ENCODE data around the gene ABHD14A.

ABHD14A gene

GRCh38 chr3:51958603-51959521 is 16.0 kb upstream of the ABHD14A start:
- no peak for DNase-seq

- DNase-seq: no peak
Measured at GRCh38 chr3:51959651-51960050, 15.2 kb upstream of the ABHD14A start.

GRCh38 chr3:51960386-51960785 is 14.5 kb upstream of the ABHD14A start:
- DNase-seq: no peak

- DNase-seq: no peak
Measured at GRCh38 chr3:51961011-51961410, 13.9 kb upstream of the ABHD14A start.

- no peak for DNase-seq
Measured at GRCh38 chr3:51961602-51962569, 13.0 kb upstream of the ABHD14A start.

GRCh38 chr3:51962854-51963530 is 11.9 kb upstream of the ABHD14A start:
- no peak for DNase-seq

GRCh38 chr3:51963951-51964451 is 10.9 kb upstream of the ABHD14A start:
- DNase-seq: peak; percentile 6

- no peak for DNase-seq
Measured at GRCh38 chr3:51964521-51964920, 10.3 kb upstream of the ABHD14A start.

- DNase-seq: no peak
Measured at GRCh38 chr3:51966016-51966415, 8.8 kb upstream of the ABHD14A start.

- DNase-seq: no peak
Measured at GRCh38 chr3:51966486-51966885, 8.4 kb upstream of the ABHD14A start.

GRCh38 chr3:51966922-51967383 is 7.9 kb upstream of the ABHD14A start:
- no peak for DNase-seq

GRCh38 chr3:51967384-51968169 is 7.3 kb upstream of the ABHD14A start, which contains the start of gene PCBP4:
Gene PCBP4 (minus strand): TSS chr3:51967454. CDS start chr3:51961240, 6,214 bp downstream.
- peak; percentile 28 for DNase-seq

- no peak for DNase-seq
Measured at GRCh38 chr3:51968170-51968775, 6.6 kb upstream of the ABHD14A start.

- DNase-seq: no peak
Measured at GRCh38 chr3:51968883-51969678, 5.8 kb upstream of the ABHD14A start.

GRCh38 chr3:51969841-51970240 is 5.0 kb upstream of the ABHD14A start:
- no peak for DNase-seq

GRCh38 chr3:51970606-51971300 is 4.1 kb upstream of the ABHD14A start:
- DNase-seq: no peak

GRCh38 chr3:51971350-51971749 is 3.5 kb upstream of the ABHD14A start:
- DNase-seq: no peak

- DNase-seq: no peak
Measured at GRCh38 chr3:51974277-51974962, 444 bp upstream of the ABHD14A start.
